HepG2 (cell line): ENCODE results near the gene EARS2. TPM values are rescaled to one million over a fixed set of nuclear protein-coding genes. Genes with fewer than 3 reads are reported as not detected.

Source experiments
- FIP1L1 ChIP-seq: fragments of 200-400 bp; formaldehyde crosslinking; IDR thresholded peaks from 2 replicates; pipeline ENCODE4 v1.6.1; 2018; ENCODE audit warnings: low read depth, mild to moderate bottlenecking, low read length, moderate library complexity, borderline replicate concordance; ENCODE audit not compliant: insufficient read depth
- FOXC1 ChIP-seq: sonication (generic); formaldehyde crosslinking; IDR thresholded peaks from 2 replicates; pipeline ENCODE4 v1.8.0; 2022; ENCODE audit warnings: mild to moderate bottlenecking, missing genetic modification reagents, borderline replicate concordance
- GABPB1 ChIP-seq: IDR thresholded peaks from 2 replicates; pipeline ENCODE4 v1.6.1; 2016; ENCODE audit warnings: mild to moderate bottlenecking, missing genetic modification reagents, moderate library complexity, missing compliant biosample characterization
- MBNL3 ChIP-seq: fragments of 250-450 bp; sonication (Bioruptor Pico); conservative IDR thresholded peaks from 2 replicates; pipeline ENCODE4 v1.8.0; 2022; ENCODE audit warnings: mild to moderate bottlenecking, inconsistent platforms
- PHF21A ChIP-seq: sonication (generic); formaldehyde crosslinking; IDR thresholded peaks from 2 replicates; pipeline ENCODE4 v1.5.0; 2020; ENCODE audit warnings: mild to moderate bottlenecking, missing genetic modification reagents
- POGZ ChIP-seq: sonication (generic); formaldehyde crosslinking; IDR thresholded peaks from 2 replicates; pipeline ENCODE4 v1.4.0; 2020; ENCODE audit warnings: mild to moderate bottlenecking, missing genetic modification reagents
- RORA ChIP-seq: sonication (generic); formaldehyde crosslinking; IDR thresholded peaks from 2 replicates; pipeline ENCODE4 v1.5.0; 2020; ENCODE audit warnings: mild to moderate bottlenecking, missing genetic modification reagents, moderate library complexity
- WIZ ChIP-seq: sonication (generic); formaldehyde crosslinking; IDR thresholded peaks from 2 replicates; pipeline ENCODE4 v1.5.1; 2020; ENCODE audit warnings: mild to moderate bottlenecking, missing genetic modification reagents
- ZFAT ChIP-seq: sonication (generic); formaldehyde crosslinking; conservative IDR thresholded peaks from 2 replicates; pipeline ENCODE4 v1.8.1; 2023; ENCODE audit warnings: missing genetic modification reagents, inconsistent platforms
- ZNF232 ChIP-seq: sonication (generic); formaldehyde crosslinking; IDR thresholded peaks from 2 replicates; pipeline ENCODE4 v1.4.0; 2020; ENCODE audit warnings: missing genetic modification reagents, borderline replicate concordance
- ZNF292 ChIP-seq: sonication (generic); formaldehyde crosslinking; IDR thresholded peaks from 2 replicates; pipeline ENCODE4 v1.8.1; 2022; ENCODE audit warnings: mild to moderate bottlenecking, low read depth, missing genetic modification reagents, borderline replicate concordance
- polyA plus RNA-seq, 8 experiments: library from polyadenylated mRNA; depleted of rRNA in 3 of 8; stranded (reverse) in 7 of 8; unstranded in 1 of 8; fragments of >200 nt; fragmentation: Illumina TruSeq in 4 of 8; extraction: Trizol in 4 of 8; gene quantifications; 2 replicates each; pipeline versions ENCODE4 v1.2.1 to v1.2.3, GENCODE V29; 2011 to 2016; ENCODE audit warnings: low read depth in 4 of 8, missing spikeins in 1 of 8, mixed read lengths in 1 of 8; ENCODE audit not compliant: insufficient read depth in 1 of 8
- total RNA-seq, 5 experiments: library from RNA; depleted of rRNA; stranded (reverse); fragments of >200 nt; fragmentation: Illumina TruSeq; extraction: Trizol; gene quantifications; 2 replicates each; pipeline ENCODE4 v1.2.3, GENCODE V29; 2016; ENCODE audit warnings: low read depth in 1 of 5
- TF ChIP-seq, protein P1 (sequence below): sonication (generic); formaldehyde crosslinking; IDR thresholded peaks from 2 replicates; pipeline ENCODE4 v1.8.1; 2023; ENCODE audit warnings: mild to moderate bottlenecking, inconsistent platforms, moderate library complexity, missing genetic modification reagents, borderline replicate concordance
- TF ChIP-seq, protein P2 (sequence below): IDR thresholded peaks from 2 replicates; pipeline ENCODE4 v1.6.1; 2016; ENCODE audit warnings: missing genetic modification reagents, missing compliant biosample characterization
- TF ChIP-seq, protein P3 (sequence below): sonication (generic); formaldehyde crosslinking; IDR thresholded peaks from 2 replicates; pipeline ENCODE4 v1.4.0; 2020; ENCODE audit warnings: missing genetic modification reagents
- TF ChIP-seq, protein P4 (sequence below): sonication (generic); formaldehyde crosslinking; IDR thresholded peaks from 2 replicates; pipeline ENCODE4 v1.4.0; 2020; ENCODE audit warnings: mild to moderate bottlenecking, missing genetic modification reagents
- TF ChIP-seq, protein P5 (sequence below): sonication (generic); formaldehyde crosslinking; IDR thresholded peaks from 2 replicates; pipeline ENCODE4 v1.4.0; 2020; ENCODE audit warnings: missing genetic modification reagents, borderline replicate concordance

Gene EARS2
- total and polyA plus RNA-seq, 2 of the 13 experiments (the other 11 are each of a cell fraction or from before 2014, with no cell fraction given) = 49.4 to 80.4 TPM

- TF ChIP-seq FOXC1 (peak; percentile 60; the same call in 1 of the 2 replicates), ZFAT (CRISPR knock-in tag) (no peak), GABPB1 (peak; percentile 61), RORA (no peak), ZNF292 (CRISPR knock-in tag) (no peak), POGZ (peak; percentile 78; the same call in 1 of the 2 replicates), ZNF232 (CRISPR knock-in tag) (no peak), FIP1L1 (no peak), PHF21A (peak; percentile 97), WIZ (CRISPR knock-in tag) (no peak; the same call in 1 of the 2 replicates), MBNL3 (no peak)
- TF ChIP-seq, protein P1, sequence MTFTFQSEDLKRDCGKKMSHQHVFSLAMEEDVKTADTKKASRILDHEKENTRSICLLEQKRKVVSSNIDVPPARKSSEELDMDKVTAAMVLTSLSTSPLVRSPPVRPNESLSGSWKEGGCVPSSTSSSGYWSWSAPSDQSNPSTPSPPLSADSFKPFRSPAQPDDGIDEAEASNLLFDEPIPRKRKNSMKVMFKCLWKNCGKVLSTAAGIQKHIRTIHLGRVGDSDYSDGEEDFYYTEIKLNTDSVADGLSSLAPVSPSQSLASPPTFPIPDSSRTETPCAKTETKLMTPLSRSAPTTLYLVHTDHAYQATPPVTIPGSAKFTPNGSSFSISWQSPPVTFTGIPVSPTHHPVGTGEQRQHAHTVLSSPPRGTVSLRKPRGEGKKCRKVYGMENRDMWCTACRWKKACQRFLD (CRISPR knock-in tag) = no peak; the same call in 1 of the 2 replicates
- TF ChIP-seq, protein P2, sequence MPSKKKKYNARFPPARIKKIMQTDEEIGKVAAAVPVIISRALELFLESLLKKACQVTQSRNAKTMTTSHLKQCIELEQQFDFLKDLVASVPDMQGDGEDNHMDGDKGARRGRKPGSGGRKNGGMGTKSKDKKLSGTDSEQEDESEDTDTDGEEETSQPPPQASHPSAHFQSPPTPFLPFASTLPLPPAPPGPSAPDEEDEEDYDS (CRISPR knock-in tag) = peak; percentile 77; the same call in 1 of the 2 replicates
- TF ChIP-seq, protein P3, sequence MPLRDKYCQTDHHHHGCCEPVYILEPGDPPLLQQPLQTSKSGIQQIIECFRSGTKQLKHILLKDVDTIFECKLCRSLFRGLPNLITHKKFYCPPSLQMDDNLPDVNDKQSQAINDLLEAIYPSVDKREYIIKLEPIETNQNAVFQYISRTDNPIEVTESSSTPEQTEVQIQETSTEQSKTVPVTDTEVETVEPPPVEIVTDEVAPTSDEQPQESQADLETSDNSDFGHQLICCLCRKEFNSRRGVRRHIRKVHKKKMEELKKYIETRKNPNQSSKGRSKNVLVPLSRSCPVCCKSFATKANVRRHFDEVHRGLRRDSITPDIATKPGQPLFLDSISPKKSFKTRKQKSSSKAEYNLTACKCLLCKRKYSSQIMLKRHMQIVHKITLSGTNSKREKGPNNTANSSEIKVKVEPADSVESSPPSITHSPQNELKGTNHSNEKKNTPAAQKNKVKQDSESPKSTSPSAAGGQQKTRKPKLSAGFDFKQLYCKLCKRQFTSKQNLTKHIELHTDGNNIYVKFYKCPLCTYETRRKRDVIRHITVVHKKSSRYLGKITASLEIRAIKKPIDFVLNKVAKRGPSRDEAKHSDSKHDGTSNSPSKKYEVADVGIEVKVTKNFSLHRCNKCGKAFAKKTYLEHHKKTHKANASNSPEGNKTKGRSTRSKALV (CRISPR knock-in tag) = peak; percentile 49
- TF ChIP-seq, protein P4, sequence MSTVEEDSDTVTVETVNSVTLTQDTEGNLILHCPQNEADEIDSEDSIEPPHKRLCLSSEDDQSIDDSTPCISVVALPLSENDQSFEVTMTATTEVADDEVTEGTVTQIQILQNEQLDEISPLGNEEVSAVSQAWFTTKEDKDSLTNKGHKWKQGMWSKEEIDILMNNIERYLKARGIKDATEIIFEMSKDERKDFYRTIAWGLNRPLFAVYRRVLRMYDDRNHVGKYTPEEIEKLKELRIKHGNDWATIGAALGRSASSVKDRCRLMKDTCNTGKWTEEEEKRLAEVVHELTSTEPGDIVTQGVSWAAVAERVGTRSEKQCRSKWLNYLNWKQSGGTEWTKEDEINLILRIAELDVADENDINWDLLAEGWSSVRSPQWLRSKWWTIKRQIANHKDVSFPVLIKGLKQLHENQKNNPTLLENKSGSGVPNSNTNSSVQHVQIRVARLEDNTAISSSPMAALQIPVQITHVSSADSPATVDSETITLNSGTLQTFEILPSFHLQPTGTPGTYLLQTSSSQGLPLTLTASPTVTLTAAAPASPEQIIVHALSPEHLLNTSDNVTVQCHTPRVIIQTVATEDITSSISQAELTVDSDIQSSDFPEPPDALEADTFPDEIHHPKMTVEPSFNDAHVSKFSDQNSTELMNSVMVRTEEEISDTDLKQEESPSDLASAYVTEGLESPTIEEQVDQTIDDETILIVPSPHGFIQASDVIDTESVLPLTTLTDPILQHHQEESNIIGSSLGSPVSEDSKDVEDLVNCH (CRISPR knock-in tag) = no peak
- TF ChIP-seq, protein P5, sequence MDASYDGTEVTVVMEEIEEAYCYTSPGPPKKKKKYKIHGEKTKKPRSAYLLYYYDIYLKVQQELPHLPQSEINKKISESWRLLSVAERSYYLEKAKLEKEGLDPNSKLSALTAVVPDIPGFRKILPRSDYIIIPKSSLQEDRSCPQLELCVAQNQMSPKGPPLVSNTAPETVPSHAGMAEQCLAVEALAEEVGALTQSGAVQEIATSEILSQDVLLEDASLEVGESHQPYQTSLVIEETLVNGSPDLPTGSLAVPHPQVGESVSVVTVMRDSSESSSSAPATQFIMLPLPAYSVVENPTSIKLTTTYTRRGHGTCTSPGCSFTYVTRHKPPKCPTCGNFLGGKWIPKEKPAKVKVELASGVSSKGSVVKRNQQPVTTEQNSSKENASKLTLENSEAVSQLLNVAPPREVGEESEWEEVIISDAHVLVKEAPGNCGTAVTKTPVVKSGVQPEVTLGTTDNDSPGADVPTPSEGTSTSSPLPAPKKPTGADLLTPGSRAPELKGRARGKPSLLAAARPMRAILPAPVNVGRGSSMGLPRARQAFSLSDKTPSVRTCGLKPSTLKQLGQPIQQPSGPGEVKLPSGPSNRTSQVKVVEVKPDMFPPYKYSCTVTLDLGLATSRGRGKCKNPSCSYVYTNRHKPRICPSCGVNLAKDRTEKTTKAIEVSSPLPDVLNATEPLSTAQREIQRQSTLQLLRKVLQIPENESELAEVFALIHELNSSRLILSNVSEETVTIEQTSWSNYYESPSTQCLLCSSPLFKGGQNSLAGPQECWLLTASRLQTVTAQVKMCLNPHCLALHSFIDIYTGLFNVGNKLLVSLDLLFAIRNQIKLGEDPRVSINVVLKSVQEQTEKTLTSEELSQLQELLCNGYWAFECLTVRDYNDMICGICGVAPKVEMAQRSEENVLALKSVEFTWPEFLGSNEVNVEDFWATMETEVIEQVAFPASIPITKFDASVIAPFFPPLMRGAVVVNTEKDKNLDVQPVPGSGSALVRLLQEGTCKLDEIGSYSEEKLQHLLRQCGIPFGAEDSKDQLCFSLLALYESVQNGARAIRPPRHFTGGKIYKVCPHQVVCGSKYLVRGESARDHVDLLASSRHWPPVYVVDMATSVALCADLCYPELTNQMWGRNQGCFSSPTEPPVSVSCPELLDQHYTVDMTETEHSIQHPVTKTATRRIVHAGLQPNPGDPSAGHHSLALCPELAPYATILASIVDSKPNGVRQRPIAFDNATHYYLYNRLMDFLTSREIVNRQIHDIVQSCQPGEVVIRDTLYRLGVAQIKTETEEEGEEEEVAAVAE (CRISPR knock-in tag) = peak; percentile 88; the same call in 1 of the 2 replicates
Observed at GRCh38 chr16:23539984-23540816, 16.9 kb downstream of the EARS2 start (continued).
